Retinal pigment epithelial cell (primary cell): ENCODE data around the gene HOXA10.

Source experiments
- DNase-seq: peaks from one replicate; pipeline ENCODE4 v3.0.0-alpha.2; 2010; ENCODE audit warnings: low read depth
- H3K4me3 ChIP-seq: 2 replicates; pipeline ENCODE4 v1.5.1; 2011; ENCODE audit warnings: mild to moderate bottlenecking, low read length, control low read depth, moderate library complexity
- CTCF ChIP-seq: conservative IDR thresholded peaks from 2 replicates; pipeline ENCODE4 v1.5.1; 2011; ENCODE audit warnings: low read depth, low read length, control low read depth, inconsistent platforms

Gene HOXA10

GRCh38 chr7:27148756-27149641, 25.1 kb downstream of the HOXA10 start:
- DNase-seq = no peak
- TF ChIP-seq CTCF = no peak
- no peak overlapping the region for H3K4me3 ChIP-seq

- no peak for DNase-seq
- no peak overlapping the region for H3K4me3 ChIP-seq
- TF ChIP-seq CTCF = no peak
Observed at GRCh38 chr7:27148031-27148755, 25.9 kb downstream of the HOXA10 start.

DNA sequence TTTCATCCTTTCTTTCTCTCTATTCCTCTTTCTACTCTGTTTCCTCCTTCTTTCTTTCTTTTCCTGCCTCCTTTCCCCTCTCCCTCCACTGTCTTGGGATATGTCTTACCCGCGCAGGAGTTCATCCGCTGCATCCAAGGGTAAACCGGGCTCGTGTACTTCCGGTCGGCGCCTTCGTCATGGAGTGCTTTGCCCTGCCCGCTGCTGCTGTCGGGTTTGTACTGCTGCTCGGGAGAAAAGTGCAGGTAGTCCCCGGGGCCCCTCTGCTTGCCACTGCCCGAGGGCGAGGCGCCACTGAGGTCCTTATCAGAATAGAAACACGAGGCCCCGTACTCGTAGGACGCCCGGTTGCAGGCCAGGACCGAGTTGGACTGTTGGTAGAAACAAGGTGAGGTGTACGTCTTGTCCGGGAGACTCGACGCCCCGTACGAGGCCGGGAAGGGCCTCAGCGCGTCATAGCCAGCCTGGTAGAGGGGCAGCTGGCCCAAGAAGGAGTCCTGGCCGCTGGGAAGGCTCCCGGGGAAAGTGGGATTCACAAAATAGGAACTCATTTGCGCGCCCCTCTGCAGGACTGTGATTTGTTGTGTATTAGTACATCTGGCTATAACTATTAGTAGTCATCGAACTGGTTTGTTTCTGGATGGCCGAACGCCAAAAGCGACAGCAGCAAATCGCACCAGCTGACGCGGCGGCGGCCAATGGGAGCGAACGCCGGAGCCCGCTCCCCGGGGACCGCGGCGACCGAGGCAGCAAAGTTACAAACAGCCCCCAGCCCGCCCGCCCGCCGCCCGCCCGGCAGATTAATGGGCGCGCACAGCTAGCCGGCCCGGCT, 26.7 kb downstream of the HOXA10 start, which contains the start of gene HOXA6:
Gene HOXA6, minus strand, starts transcription at position 576 of the 832 bp plus-strand sequence. Its CDS starts 25 bp downstream, at position 551.
- no peak for TF ChIP-seq CTCF
- DNase-seq = no peak
- H3K4me3 ChIP-seq = no peak within 1 kb of the TSS

DNA sequence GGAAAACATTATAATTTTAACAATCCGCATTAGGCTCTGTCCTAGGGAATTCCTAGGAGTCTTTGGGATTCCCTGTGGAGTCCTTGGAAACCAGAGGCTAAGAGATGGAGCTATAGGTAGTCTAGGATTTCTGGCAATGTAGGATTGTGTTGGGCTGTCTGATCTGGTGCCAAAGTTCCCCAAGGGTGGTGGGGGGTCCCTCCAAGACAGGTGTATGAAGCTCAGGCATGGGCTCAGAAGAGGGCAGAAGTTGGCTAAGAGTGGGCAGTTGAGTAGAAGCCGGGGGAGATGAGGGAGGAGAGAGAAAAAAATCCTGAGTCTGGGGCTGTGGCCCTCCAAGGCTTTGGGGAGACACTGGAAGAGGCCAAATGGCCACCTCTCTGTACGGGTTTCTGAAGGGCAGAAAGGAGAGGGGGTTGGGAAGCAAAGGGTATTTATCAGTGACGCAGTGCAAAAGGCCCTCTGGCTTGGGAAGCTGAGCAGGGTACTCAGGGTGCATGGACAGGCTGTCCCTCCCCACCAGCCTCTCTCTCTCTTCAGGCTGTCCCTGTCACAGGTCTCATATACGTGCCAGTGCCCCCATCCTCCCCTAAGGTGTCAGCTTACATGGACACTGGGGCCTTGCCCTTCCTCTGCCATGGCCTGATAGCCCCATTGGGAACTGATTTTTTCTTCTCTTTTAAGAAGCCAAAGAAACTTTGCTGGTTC, 27.5 kb downstream of the HOXA10 start:
- TF ChIP-seq CTCF = no peak

DNA sequence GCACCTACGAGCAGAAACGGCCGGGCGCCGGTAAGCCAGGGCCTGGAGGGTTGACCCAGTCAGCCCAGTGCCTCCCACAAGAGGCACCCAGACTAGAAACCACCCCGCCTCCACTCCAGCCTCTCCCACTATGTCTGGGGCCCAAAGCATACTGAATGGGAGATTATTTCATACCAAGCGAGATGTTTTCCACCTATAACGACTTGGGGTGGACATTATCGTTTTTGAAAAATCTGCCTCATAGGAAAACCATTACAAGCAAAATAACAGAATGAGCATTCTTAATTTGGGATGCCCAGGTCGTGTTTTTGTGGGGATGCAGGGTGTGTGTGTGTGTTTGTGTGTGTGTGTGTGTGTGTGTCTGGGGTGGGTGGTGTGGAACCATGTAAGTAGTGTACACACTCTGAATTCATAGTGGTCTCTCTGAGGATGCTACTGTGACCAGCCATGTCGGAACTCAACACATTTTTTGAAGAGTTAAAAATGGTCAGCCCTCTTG, 28.2 kb downstream of the HOXA10 start:
- no peak for TF ChIP-seq CTCF
- DNase-seq = no peak
- H3K4me3 ChIP-seq = no peak overlapping the region

More for the DNA sequence above, 27.5 kb downstream of the HOXA10 start:
- no peak overlapping the region for H3K4me3 ChIP-seq
- DNase-seq = no peak
